ENCODE results near the gene PAX9.
"Not testable (repeated sequence)": the region's sequence is repeated elsewhere in the genome, so short reads cannot be mapped to it uniquely, and the experiment has no call there.

PAX9 gene

GRCh38 chr14:36672095-36672494 is 10.4 kb downstream of the PAX9 start:
- DNase-seq (ENCODE audit: low read depth in 1 of 2, low spot score in 1 of 2): no peak

- DNase-seq (ENCODE audit: low read depth in 1 of 2, low spot score in 1 of 2): no peak
Observed at GRCh38 chr14:36674659-36675058, 13.0 kb downstream of the PAX9 start.

- no peak for DNase-seq (ENCODE audit: low read depth in 1 of 2, low spot score in 1 of 2)
Observed at GRCh38 chr14:36675581-36675980, 13.9 kb downstream of the PAX9 start.

- no peak for DNase-seq (ENCODE audit: low read depth in 1 of 2, low spot score in 1 of 2)
Observed at GRCh38 chr14:36676236-36676635, 14.6 kb downstream of the PAX9 start.

- no peak for DNase-seq (ENCODE audit: low read depth in 1 of 2, low spot score in 1 of 2)
Observed at GRCh38 chr14:36682338-36682737, 20.7 kb downstream of the PAX9 start.

GRCh38 chr14:36683083-36683724 is 21.5 kb downstream of the PAX9 start:
- no peak for DNase-seq (ENCODE audit: low read depth in 1 of 2, low spot score in 1 of 2)

- no peak for DNase-seq (ENCODE audit: low read depth in 1 of 2, low spot score in 1 of 2)
Observed at GRCh38 chr14:36684946-36685345, 23.3 kb downstream of the PAX9 start.

- no peak for DNase-seq (ENCODE audit: low read depth in 1 of 2, low spot score in 1 of 2)
Observed at GRCh38 chr14:36690311-36691040, 28.8 kb downstream of the PAX9 start.

GRCh38 chr14:36699420-36699819 is 37.8 kb downstream of the PAX9 start:
- DNase-seq (ENCODE audit: low read depth in 1 of 2, low spot score in 1 of 2): not testable (repeated sequence)

GRCh38 chr14:36700651-36701050 is 39.0 kb downstream of the PAX9 start:
- DNase-seq (ENCODE audit: low read depth in 1 of 2, low spot score in 1 of 2): no peak

GRCh38 chr14:36701132-36701531 is 39.5 kb downstream of the PAX9 start:
- DNase-seq (ENCODE audit: low read depth in 1 of 2, low spot score in 1 of 2): no peak

- no peak for DNase-seq (ENCODE audit: low read depth in 1 of 2, low spot score in 1 of 2)
Observed at GRCh38 chr14:36702474-36702873, 40.8 kb downstream of the PAX9 start.

- no peak for DNase-seq (ENCODE audit: low read depth in 1 of 2, low spot score in 1 of 2)
Observed at GRCh38 chr14:36707570-36707969, 45.9 kb downstream of the PAX9 start.

GRCh38 chr14:36713960-36714703 is 52.5 kb downstream of the PAX9 start:
- DNase-seq (ENCODE audit: low read depth in 1 of 2, low spot score in 1 of 2): no peak

- no peak for DNase-seq (ENCODE audit: low read depth in 1 of 2, low spot score in 1 of 2)
Observed at GRCh38 chr14:36716614-36717184, 55.0 kb downstream of the PAX9 start.

- DNase-seq (ENCODE audit: low read depth in 1 of 2, low spot score in 1 of 2): no peak
Observed at GRCh38 chr14:36717363-36717762, 55.7 kb downstream of the PAX9 start.

- DNase-seq (ENCODE audit: low read depth in 1 of 2, low spot score in 1 of 2): no peak
Observed at GRCh38 chr14:36718216-36718615, 56.6 kb downstream of the PAX9 start.

GRCh38 chr14:36719823-36720222 is 58.2 kb downstream of the PAX9 start:
- DNase-seq (ENCODE audit: low read depth in 1 of 2, low spot score in 1 of 2): no peak

- no peak for DNase-seq (ENCODE audit: low read depth in 1 of 2, low spot score in 1 of 2)
Observed at GRCh38 chr14:36720657-36721056, 59.0 kb downstream of the PAX9 start.

- no peak for DNase-seq (ENCODE audit: low read depth in 1 of 2, low spot score in 1 of 2)
Observed at GRCh38 chr14:36721877-36722276, 60.2 kb downstream of the PAX9 start.

- DNase-seq (ENCODE audit: low read depth in 1 of 2, low spot score in 1 of 2): no peak
Observed at GRCh38 chr14:36723530-36723929, 61.9 kb downstream of the PAX9 start.

GRCh38 chr14:36724162-36724561 is 62.5 kb downstream of the PAX9 start:
- DNase-seq (ENCODE audit: low read depth in 1 of 2, low spot score in 1 of 2): no peak
